Skeletal muscle tissue (tissue), 4 donors: ENCODE measurements around the gene RIMS4. TPM values are rescaled to one million over a fixed set of nuclear protein-coding genes. Genes with fewer than 3 reads are reported as not detected.

Experiments used
- H3K27ac ChIP-seq: one replicate; pipeline ENCODE4 v1.7.0; 2013; ENCODE audit warnings: mild to moderate bottlenecking, low read depth, low read length, inconsistent platforms
- H3K27me3 ChIP-seq, 3 donors: one replicate each; pipeline ENCODE4 v1.7.0; 2013; ENCODE audit warnings: low read length in 3 of 3; ENCODE audit not compliant: control insufficient read depth in 3 of 3, insufficient read depth in 3 of 3
- H3K36me3 ChIP-seq, 3 donors: one replicate each; pipeline ENCODE4 v1.7.0; 2013; ENCODE audit warnings: low read length in 3 of 3; ENCODE audit not compliant: control insufficient read depth in 3 of 3, insufficient read depth in 3 of 3
- H3K4me1 ChIP-seq, 3 donors: one replicate each; pipeline ENCODE4 v1.7.0; 2013; ENCODE audit warnings: low read length in 3 of 3, mild to moderate bottlenecking in 3 of 3; ENCODE audit not compliant: control insufficient read depth in 3 of 3, insufficient read depth in 3 of 3
- H3K4me3 ChIP-seq, 3 donors: one replicate each; pipeline ENCODE4 v1.7.0; 2013; ENCODE audit warnings: low read length in 3 of 3
- H3K9ac ChIP-seq, 3 donors: one replicate each; pipeline ENCODE4 v1.7.0; 2013; ENCODE audit warnings: low read length in 3 of 3, mild to moderate bottlenecking in 3 of 3, moderate library complexity in 2 of 3, low read depth in 1 of 3
- H3K9me3 ChIP-seq, 3 donors: one replicate each; pipeline ENCODE4 v1.7.0; 2013; ENCODE audit warnings: low read length in 3 of 3; ENCODE audit not compliant: control insufficient read depth in 3 of 3
- total RNA-seq: library from RNA; depleted of rRNA; stranded (reverse); fragments of >200 nt; gene quantifications from one replicate; pipeline ENCODE4 v1.2.3, GENCODE V29; 2014
- donor health status: Osteomylitis.

Gene RIMS4
- total RNA-seq, 1 donor from 2014 or later: 3.1 TPM

GRCh38 chr20:44728801-44729443, 81.4 kb downstream of the RIMS4 start:
- H3K9ac ChIP-seq: peak overlapping the region in 1 of 3 donors; percentile 57
- H3K9me3 ChIP-seq: no peaks in the 10 kb centered on the region
- H3K4me3 ChIP-seq: peak overlapping the region in 1 of 3 donors; percentile 38
- peaks cover 23 to 26% (median 24%) of the 10 kb centered on the region in 3 donors for H3K4me1 ChIP-seq
- H3K36me3 ChIP-seq: peaks cover 0 to 7% (median 3%) of the 10 kb centered on the region in 3 donors
- no peaks in the 10 kb centered on the region for H3K27me3 ChIP-seq
- no peak overlapping the region for H3K27ac ChIP-seq

- Histone ChIP-seq H3K4me3 (no peak overlapping the region), H3K36me3 (peaks cover 0 to 12% (median 3%) of the 10 kb centered on the region in 3 donors), H3K9ac (no peak overlapping the region), H3K27me3 (no peaks in the 10 kb centered on the region), H3K27ac (no peak overlapping the region), H3K4me1 (peaks cover 20 to 26% (median 24%) of the 10 kb centered on the region in 3 donors), H3K9me3 (no peaks in the 10 kb centered on the region)
These were observed 82.7 kb downstream of the RIMS4 start for GRCh38 chr20:44727651-44728050.

GRCh38 chr20:44727039-44727438, 83.3 kb downstream of the RIMS4 start:
- Histone ChIP-seq H3K4me1 (peaks cover 20 to 26% (median 24%) of the 10 kb centered on the region in 3 donors), H3K36me3 (peaks cover 0 to 12% (median 3%) of the 10 kb centered on the region in 3 donors), H3K9me3 (no peaks in the 10 kb centered on the region), H3K27ac (no peak overlapping the region), H3K4me3 (no peak overlapping the region), H3K27me3 (no peaks in the 10 kb centered on the region), H3K9ac (no peak overlapping the region)

GRCh38 chr20:44725837-44726236, 84.5 kb downstream of the RIMS4 start:
- Histone ChIP-seq H3K27me3 (no peaks in the 10 kb centered on the region), H3K4me1 (peaks cover 16 to 20% (median 19%) of the 10 kb centered on the region in 3 donors), H3K9me3 (no peaks in the 10 kb centered on the region), H3K36me3 (peaks cover 0 to 12% (median 3%) of the 10 kb centered on the region in 3 donors), H3K4me3 (no peak overlapping the region), H3K9ac (no peak overlapping the region), H3K27ac (no peak overlapping the region)

- H3K9ac ChIP-seq: no peak overlapping the region
- H3K36me3 ChIP-seq: peaks cover 0 to 14% (median 3%) of the 10 kb centered on the region in 3 donors
These were observed 85.8 kb downstream of the RIMS4 start for GRCh38 chr20:44724423-44725091.

GRCh38 chr20:44723798-44724362, 86.5 kb downstream of the RIMS4 start:
- Histone ChIP-seq H3K9ac (no peak overlapping the region), H3K4me1 (peaks cover 9 to 12% (median 12%) of the 10 kb centered on the region in 3 donors), H3K9me3 (no peaks in the 10 kb centered on the region), H3K27ac (no peak overlapping the region), H3K36me3 (peaks cover 0 to 16% (median 3%) of the 10 kb centered on the region in 3 donors), H3K4me3 (no peak overlapping the region), H3K27me3 (no peaks in the 10 kb centered on the region)

More at GRCh38 chr20:44724423-44725091, 85.8 kb downstream of the RIMS4 start:
- Histone ChIP-seq H3K27me3 (no peaks in the 10 kb centered on the region), H3K9me3 (no peaks in the 10 kb centered on the region), H3K4me1 (peaks cover 16 to 19% (median 18%) of the 10 kb centered on the region in 3 donors), H3K27ac (no peak overlapping the region), H3K4me3 (no peak overlapping the region)

- H3K27ac ChIP-seq: no peak overlapping the region
- no peaks in the 10 kb centered on the region for H3K9me3 ChIP-seq
- H3K36me3 ChIP-seq: peaks cover 0 to 16% (median 3%) of the 10 kb centered on the region in 3 donors
- no peak overlapping the region for H3K4me3 ChIP-seq
- no peak overlapping the region for H3K9ac ChIP-seq
- peaks cover 6 to 9% (median 9%) of the 10 kb centered on the region in 3 donors for H3K4me1 ChIP-seq
- H3K27me3 ChIP-seq: no peaks in the 10 kb centered on the region
These were observed 87.0 kb downstream of the RIMS4 start for GRCh38 chr20:44723391-44723790.

GRCh38 chr20:44722990-44723389, 87.4 kb downstream of the RIMS4 start:
- H3K9me3 ChIP-seq: no peaks in the 10 kb centered on the region
- H3K27ac ChIP-seq: no peak overlapping the region
- no peak overlapping the region for H3K4me3 ChIP-seq
- no peaks in the 10 kb centered on the region for H3K27me3 ChIP-seq
- peaks cover 6 to 9% (median 9%) of the 10 kb centered on the region in 3 donors for H3K4me1 ChIP-seq
- H3K36me3 ChIP-seq: peaks cover 0 to 16% (median 3%) of the 10 kb centered on the region in 3 donors
- H3K9ac ChIP-seq: no peak overlapping the region

GRCh38 chr20:44721785-44722054, 88.6 kb downstream of the RIMS4 start:
- H3K36me3 ChIP-seq: peaks cover 0 to 13% (median 3%) of the 10 kb centered on the region in 3 donors
- H3K9me3 ChIP-seq: no peaks in the 10 kb centered on the region
- H3K9ac ChIP-seq: no peak overlapping the region
- H3K27ac ChIP-seq: no peak overlapping the region
- no peaks in the 10 kb centered on the region for H3K27me3 ChIP-seq
- peaks cover 6 to 9% (median 9%) of the 10 kb centered on the region in 3 donors for H3K4me1 ChIP-seq
- no peak overlapping the region for H3K4me3 ChIP-seq
